Stimulated activated CD8-positive, alpha-beta memory T cell treated with anti-CD3 and anti-CD28 coated beads, Interleukin-7, amount 100 ng/mL, for 24 hours (primary cell): Measurements from ENCODE around the gene SCFD2.
"Not testable (repeated sequence)": the region's sequence is repeated elsewhere in the genome, so short reads cannot be mapped to it uniquely, and the experiment has no call there.

Experiments
- DNase-seq: peaks from one replicate; pipeline ENCODE4 v3.0.0-alpha.2; 2020; ENCODE audit warnings: low read depth

The SCFD2 gene

DNA sequence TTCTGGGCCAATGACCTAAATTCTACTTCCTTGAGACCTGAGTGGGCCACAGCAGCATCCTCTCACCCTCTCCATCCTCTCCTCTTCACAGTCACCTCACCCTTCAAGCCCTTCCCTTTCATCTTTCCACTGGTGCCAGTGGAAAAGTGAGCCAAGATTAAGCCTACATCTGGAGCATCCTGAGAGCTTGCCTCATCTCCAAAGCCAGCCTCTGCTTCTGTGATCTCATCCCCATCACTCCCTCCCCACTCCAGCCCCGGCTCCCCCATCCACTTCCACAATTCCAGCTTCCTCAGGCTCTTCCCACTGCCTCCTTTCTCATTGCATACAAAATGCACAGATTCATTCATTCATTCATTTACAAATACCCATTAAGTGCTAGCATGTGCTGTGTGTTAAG is 513.8 kb downstream of the SCFD2 start:
- DNase-seq = no peak

DNA sequence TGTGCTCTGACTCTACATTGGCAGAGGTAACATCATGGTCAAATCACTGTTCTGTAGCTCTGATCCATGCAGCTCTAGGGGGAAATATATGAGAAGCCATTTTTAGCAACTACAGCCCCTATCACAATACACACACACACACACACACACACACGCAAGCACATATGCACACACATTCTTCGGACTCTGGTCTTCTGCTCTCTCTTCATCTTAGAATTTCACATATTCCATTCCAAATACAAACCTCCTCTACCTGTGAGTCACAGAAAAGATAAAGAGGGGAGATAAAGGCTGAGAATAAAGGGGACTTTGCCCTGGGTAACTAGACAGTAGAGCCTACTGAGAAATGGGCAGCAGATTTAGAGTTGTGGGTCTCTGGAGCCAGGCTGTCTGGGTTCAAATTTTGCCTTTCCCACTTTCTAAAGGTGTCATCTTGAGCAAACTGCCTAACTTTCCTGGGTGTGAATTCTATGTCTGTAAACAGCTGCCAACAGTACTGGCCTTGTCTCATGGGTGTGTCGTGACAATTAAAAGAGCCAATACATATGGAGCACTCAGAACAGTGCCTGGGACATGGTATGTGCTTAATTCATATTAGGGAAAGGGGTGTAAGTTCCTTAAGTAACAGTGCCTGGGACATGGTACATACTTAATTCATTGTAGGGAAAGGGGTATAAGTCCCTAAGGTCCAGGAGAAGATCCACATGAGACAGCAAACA is 515.3 kb downstream of the SCFD2 start:
- no peak for DNase-seq

DNA sequence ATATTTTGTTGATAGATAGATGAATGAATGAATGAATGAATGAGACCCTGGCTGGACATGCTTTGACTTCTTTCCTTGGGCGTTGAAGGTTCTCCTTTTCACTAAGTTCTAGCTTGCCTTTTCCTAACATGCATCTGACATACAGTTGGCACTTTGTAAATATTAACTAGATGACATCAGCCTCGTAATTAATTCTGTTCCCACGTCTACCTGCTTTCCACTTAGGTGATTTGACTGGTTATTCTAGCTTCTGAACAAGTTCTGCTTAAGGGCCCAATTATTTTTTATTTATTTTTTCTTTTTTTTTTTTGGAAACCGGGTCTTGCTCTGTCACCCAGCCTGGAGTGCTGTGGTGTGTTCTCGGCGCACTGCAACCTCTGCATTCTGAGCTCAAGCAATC is 517.6 kb downstream of the SCFD2 start:
- no peak for DNase-seq

DNA sequence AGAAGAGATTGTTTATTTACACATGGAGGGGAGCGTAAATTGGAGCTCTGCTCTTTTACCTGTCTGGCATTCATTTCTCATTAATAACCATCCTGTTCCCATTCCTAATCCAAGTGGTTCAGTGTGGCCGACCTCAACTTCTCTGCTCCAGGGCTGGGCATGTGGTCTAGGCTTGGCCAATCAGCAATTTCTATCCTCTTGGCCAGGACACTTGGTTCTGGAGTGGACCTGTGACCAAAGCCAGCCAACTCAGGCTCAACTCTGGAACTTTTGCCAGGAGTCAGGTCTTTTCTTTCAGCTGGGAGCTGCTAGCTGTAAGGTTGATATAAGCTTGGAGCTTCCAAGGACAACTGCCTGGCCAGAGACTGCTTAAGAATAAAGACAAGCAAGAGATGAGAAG is 519.4 kb downstream of the SCFD2 start:
- DNase-seq = no peak

DNA sequence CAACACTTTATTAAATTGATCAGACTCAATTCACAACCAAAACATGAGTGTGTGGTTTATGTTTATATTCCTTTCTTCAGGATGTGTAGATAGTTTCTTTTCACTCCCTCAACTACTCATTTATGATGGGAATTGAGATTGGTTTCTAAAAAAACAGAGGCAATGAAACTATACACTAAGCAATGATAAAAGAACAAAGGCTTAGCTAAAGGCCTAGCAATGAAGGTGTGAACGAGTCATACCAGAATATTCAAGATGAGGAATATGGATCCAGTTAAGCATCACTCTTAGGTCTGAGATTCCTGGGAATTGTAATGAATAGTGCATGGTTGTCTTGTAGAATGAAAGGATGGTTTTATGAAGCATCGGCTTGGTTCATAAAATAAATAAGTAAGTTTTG is 521.3 kb downstream of the SCFD2 start:
- DNase-seq = no peak

DNA sequence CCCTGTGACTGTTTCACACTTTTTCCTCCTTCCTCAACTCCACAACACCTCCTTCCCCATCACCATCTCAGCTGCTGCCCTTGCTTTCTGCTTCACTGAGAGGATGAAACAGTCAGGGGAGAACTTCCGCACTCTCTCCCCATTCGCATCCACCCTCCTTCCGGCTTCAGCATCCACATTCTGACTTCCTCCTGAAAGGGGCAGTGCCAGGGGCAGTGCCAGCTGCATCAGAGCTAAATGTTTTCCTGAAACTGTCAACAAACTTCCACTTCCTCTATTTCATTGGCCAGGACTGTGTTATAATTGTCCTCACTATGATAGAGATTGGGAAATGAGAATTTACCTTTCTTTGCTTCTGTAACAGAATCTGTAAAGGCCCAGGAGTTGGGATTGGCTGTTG is 521.9 kb downstream of the SCFD2 start:
- DNase-seq = no peak

DNA sequence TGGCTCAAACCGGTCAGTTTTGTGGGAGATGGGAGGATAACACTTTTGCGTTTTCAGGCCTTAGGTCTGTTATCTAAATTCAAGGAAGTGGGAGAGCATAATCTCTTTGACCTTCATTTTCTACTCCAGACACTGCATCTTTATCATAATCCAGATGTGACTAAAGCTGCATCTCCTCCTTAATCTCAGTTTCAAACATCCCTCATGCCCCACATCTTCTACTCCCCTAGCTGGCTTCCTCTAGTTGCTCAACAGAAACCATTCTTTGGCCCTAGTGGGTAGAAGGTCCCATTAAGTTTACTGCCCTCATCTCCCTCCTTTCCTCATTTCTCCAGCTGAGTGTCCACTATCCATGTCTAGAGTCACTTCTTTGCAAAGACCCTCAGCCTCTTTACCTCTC is 522.5 kb downstream of the SCFD2 start:
- no peak for DNase-seq

DNA sequence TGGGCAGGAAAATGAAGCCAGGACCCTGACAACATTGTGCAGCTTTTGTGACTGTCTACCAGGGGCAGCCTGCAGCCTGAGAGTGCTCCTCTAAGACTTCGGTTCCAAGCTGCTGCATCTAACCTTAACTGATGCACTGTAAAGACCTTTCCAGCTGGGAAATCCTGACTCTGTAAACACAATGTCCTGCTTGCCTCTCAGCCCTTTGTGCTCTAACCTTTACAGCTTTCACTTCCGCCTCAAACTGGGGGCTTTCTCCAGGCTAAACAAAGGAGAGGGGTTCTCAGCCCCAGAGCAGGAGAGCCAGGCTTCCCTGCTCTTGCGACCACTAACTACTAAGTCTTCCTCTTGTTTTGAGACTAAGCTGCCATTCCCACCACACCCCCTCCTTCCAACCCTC is 523.1 kb downstream of the SCFD2 start:
- no peak for DNase-seq

DNA sequence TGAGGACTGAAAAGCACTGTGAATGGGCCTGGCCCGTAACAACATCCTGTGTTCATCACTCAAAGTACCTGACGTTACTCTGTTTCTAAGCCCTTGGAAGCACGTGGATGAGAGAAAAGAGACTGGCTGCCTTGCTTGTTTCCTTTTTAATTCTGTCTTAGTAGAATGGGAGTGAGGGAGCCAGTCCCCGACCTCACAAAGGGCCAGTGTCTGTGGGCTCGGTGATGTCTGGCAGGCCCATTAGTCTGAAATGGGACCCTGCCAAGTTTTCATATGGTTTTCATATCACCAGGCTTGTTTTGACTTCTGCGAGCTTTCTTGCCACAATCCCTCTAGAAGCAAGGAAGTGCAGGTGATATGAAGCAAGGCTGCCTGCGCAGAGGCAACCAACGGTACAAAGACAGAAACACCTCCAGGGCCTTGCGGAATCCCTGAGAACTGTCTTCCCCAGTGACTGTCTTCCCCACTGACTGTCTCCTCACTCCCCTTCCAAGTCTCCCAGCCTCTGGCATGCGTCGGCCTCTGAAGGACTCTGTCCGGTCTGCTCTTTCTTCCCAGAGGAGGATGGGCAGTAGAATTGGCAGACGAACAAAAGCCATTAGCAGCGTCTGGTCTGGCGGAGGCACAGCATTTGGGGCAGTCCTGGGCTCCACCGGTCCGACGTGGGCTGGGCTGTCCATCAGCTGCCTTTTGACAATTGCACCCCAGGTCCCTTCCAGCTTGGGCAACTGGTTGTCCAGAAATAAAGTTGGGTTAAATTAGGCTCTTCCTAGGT is 524.0 kb downstream of the SCFD2 start:
- DNase-seq = no peak

DNA sequence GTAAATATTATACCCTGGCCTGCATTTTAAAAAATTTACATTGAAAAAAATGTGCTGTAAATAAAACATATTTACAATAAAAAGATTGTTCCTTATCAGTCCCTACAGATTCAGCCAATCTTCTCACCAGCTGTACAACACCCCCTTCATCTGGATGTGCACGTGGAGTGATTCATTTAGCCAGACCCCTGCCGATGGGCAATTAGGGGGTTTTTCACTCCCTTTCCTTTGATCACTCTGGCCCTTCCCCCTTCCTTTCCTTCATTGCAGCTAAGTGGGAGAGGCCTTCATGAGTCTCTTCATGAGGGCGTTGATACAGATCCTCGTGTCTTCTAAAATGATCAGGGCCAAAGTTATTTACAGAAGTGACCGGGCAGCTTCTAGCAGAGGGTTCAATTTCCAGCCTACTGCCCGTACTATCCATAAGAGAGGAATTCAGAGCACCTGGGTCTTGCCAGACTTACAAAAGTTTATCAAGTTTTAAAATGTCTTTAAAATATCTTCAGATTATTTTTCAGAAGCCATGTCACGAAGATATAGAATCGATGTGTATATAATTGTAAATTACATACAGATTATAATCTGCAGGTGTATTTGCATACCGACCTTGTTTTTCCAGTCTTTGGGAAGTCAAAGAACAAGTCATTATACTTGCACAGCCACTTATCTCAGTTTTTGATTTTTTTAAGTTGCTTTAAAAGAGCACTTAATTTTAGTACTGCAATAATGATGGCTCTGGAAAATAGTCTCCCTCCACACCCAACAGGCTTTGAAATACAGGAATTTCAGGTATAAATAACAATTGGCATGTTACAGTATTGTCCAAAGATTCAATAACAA is 525.1 kb downstream of the SCFD2 start:
- DNase-seq = no peak

DNA sequence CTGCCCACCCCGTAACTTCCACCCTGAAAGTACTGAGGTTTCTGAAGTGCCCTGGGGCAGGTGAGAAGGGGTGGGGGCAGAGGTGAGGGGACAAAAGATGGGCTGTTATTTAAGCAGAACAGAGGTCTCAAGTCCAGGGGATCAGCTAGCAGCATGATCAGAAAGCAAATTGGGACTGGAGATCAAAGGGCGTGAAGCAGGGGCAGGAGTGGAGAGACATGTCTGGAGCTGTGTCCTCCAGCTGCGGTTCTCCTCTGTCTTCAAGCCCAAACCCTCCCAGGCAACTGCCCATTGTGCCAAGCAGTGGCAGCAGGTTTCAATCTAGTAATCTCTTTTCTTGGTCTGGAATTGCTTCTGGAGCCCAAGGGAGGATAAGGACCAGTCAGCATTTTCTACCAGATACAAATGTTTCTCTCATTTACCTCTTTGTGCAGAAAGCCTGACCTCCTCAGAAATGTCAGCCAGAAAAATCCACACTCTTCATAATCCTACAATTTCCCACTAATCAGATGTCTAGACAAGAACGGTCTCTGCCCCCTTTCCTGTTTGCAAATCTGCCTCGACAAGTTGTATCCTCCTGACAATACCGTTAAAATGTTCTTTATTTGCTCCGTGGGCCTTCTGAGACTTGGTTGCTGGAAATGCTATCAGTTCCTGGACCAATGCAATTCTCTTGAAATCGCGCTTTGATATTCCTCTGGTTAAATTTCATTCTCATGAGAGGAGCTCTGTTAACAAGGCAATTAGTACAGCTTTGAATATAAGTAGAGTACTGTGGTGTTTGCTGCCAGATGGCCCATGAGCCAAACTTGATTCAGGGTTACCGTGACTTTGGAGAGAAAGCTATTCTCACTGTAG is 526.9 kb downstream of the SCFD2 start:
- DNase-seq = no peak

DNA sequence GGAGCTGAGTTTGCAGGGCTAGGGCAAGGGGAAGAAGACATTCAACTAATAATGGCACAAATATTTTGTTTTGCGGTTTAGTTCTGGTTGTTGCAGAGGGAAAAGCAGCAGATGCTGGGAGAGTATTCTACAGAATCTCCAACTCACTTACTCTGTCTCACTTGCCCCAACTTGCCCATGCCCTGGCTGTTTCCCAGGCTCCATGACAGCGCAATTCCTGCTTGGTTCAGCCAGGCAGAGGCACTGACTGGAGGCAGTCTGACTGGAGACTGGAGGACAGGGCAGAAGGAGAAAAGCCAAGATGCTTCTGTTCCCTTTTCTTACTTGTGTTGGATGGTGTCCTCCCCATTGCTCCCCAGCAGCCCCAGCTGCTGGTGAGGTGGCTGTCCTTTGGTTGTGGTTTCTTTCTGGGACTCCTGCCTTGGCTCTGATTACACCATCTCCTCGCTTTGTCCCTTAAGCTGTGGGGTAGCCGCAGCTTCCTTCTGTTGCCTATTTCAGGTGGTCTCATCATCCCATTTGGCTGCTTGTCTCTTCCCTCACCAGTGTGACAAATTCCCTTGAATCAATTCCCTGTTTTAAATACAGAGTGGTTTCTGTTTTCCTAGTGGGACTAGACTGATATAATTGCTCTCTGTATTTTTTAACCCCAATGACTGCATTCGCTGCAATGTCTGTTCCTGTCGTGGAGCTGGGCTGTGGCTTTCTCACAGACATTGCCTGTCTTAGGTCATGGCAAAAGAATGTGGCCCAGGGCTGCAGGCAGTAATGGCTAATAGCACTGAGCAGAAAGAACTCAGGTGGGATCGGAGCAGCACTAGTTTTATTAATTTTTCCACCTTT is 527.9 kb downstream of the SCFD2 start:
- DNase-seq = no peak

DNA sequence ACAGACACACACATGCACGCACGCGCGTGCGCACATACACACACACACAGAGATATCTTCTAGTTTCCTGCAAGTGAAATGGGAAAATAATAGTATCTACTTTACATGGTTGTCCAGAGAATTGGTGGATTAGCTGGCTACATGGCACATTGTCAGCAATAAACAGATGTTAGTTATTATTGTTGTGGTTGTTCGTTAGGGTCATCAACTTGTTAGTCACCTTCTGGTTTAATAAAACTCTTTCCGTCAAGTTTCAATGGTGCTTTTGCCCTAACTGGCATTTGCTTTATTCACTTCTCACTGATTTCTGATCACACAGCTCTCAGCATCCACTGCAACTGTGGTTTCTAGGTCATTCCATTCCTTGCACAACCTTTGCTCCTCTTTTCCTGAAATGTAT is 529.2 kb downstream of the SCFD2 start:
- no peak for DNase-seq

DNA sequence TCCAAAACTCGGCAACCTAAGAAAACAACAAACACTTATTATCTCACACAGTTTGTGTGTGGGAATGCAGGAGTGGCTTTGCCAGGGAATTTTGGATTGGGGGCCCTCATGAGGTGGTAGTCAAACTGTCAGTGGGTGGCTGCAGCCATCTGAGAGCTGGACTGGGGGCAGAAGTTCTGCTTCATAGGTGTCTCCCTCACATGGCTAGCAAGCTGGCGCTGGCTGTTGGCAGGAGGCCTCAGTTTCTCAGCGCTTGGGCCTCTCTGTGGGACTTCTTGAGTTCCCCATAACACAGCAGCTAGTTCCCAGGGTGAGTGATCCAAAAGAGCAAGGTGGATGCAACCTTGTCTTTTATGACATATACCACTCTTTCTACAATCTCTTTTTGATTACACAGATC is 529.7 kb downstream of the SCFD2 start:
- DNase-seq = no peak

DNA sequence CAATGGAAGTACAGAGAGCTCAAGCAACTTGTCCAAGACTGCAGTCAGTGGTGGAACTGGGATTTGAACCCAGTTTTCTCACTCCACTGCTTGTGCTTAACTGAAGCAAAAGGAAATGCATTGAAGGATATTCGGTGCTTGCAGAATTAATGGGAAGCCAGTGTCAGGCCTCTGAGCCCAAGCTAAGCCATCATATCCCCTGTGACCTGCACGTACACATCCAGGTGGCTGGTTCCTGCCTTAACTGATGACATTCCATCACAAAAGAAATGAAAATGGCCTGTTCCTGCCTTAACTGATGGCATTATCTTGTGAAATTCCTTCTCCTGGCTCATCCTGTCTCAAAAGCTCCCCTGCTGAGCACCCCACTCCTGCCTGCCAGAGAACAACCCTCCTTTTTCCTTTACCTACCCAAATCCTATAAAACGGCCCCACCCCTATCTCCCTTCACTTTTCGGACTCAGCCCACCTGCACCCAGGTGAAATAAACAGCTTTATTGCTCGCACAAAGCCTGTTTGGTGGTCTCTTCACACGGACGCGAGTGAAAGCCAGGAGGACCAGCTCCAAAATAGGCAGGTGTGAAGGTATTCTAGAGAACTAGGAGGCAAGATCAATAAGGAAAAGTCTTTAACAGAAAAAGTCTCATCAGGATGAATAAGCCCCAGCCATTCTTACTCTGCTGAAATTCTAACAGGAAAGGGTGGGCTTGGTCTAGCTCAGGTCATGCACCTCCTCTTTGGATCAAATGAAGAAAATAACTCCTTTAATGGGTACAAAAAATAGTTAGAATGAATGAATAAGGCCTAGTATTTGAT is 531.0 kb downstream of the SCFD2 start:
- DNase-seq = not testable (repeated sequence)

DNA sequence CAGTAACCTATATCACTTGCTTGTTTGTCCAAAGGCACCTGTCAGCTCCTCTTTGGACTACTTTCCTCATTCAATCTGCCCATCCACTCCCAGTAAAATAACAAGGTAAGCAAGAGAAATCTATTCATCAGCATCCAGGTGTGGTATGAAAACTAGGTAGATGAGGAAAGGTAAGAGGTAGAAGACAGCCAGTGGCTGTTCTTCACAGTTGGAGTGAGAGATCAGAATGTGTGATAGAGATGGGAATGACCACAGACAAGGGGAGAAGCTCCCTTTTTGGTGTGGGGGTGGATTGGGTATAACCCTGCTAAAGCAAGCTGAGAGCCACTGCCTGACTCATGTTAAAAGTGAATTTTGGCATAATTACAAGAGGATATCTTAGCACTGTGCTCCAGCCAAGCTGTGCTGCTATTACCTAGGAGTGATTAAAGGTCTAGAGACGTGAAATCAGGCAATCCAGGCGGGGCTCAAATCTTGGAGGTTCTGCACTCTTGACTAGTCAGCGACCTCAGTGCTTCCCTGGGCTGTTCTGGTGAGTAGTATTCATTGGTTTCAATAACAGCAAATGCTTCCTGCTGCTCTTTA is 531.8 kb downstream of the SCFD2 start:
- DNase-seq = no peak

DNA sequence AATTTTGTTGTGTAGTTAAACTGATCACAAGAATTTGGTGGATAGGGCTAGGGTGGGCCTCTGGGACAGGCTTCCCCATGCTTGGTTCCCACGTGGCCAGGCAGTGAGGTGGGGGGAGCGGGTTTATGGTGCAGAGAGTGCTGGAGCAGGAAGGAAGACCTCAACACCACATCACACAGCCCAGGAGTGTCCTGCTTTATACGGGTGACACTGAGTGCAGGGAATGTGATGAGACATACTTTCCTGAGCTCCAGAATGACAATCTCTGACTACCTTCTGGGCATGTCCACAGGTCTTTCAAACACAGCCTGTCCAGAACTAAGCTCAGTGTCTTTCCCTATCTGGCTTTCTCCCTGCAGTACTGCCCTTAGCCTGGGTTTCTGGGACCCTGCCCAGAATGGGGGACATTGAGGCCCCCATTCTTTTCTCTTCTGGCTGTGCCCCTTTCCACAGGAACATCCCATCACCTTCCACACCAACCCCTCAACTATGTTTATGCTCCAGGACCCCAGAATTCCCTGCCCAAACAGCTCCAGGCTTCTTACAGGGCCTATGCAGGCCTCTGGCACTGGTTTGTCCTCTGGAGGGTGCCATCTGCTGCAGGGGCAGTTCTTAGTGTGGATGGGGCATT is 540.3 kb downstream of the SCFD2 start:
- DNase-seq = no peak

DNA sequence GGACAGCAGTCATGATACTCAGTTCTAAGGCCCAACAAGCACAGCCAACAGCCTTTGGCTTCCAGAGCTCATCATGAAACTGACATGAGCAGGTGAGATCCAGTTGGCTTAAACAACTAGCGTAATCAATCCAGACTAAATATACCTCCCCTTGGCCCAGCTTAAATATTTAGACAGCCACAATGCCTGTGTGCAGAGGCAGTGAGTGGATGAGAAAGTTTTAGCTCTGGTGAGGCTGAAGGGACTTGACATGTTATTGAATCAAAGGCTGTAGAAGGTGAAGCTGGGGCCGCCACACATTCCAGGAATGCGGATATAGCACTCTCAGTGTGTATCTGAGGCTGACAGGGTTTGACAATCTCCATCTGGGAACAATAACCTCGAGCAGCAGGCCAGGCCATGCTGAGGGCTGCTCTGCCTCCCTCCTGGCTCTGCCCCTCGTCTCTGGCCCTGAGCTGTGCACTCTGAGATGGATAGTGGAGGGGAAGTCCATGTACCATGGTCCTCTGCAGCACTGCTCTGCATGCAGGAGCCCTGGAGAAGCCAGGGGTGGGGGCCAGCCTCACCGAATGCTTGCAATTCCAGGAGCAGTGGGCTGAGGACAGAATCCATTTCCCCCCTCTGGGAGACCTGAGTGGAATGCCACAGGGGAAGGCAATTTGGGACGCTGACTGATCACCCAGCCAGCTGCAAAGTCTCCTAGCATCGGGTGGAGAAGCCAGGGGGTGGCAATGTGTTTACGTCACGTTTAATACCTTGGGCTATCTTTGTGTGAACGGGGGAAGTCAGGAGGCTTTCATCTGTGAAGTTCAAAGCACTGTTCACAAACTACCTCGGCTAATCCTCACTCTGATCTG is 541.0 kb downstream of the SCFD2 start:
- DNase-seq = no peak
